ENCODE results near the gene ZFP2.
"Not testable (repeated sequence)": the region's sequence is repeated elsewhere in the genome, so short reads cannot be mapped to it uniquely, and the experiment has no call there.

Gene ZFP2

DNA sequence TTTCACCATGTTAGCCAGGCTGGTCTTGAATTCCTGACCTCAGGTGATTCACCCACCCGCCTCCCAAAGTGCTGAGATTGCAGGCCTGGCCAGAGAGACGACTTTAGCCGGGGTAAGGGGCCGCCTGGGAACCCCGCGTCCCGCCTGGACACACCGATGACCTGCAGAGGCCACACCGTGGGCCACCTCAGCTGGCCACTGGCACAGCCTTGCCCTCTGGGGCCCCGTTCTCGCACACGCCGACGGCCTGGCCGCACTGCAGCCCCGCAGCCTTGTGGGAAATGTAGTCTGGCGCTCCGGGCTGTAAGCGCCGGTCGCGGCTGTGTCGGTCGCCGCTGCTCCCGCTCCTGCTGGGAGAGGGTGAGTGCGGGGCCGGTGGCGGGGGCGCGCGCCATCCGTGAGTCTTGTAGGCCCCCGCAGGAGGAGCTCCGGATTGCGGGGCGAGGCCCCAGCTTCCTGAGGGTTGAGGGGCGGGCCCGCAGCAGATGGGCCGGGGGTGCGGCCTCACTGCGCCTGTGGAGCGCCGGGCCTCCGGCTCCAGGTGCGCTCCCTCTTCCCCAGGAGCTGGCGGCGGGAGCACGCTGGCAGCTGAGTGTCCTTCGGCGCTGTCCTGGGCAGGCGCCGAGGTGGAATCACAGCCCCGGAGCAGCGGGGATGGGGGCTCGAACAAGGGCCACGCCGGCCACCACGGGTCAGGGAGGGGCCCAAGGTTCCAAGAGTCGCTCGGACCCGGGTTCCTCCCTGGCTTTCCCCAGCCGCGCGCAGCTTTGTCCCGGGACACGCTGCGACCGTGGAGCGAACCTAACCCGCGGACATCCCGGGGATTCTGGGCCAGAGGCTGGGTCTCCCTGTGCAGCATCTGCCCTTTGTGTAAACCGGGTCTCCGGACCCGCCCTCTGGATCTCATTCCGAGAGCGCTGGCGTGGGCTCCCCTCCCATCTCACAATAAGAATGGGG is at the start of gene ZFP2:
Gene ZFP2 (plus strand): TSS at position 299 of the 957 bp plus-strand sequence. CDS start 35,401 bp downstream, outside the sequence.
- peak; percentile 34 for DNase-seq

DNA sequence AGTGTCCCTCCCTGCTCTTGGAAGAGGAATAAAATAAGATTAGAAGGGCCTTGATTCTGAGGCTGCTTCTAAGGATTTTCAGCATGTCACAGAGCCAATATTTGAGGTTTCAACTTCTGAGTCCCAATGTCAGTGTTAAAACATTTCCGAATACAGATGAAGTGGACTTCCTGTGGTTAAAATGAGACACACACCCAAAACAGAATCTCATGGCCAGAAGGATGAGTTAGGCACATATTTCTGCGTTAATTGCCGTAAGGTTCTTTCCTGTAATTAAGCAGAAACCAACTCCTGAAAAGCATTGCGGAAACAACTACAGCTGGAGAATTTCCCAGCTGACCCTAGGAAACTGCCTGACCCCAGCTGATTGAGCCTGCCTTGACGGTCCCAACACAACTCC is 46.4 kb upstream of the ZFP2 start:
- DNase-seq = no peak

DNA sequence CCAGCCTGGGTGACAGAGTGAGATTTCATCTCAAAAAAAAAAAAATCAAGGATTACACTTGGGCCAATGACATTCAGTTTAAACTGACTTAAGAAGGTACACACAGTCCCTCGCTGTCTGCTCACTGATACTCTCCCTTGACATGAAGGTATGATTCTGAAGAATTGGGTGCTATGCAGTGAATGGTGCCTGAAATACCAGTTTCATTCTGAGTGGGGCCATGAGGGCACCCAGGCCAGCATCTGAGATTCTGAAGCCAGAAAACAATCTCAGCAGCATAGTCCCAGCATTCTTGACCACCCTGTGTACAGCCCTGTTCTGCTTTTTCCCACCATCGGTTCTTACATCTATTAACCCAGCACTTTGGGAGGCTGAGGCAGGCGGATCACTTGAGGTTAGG is 43.8 kb upstream of the ZFP2 start:
- DNase-seq = no peak

DNA sequence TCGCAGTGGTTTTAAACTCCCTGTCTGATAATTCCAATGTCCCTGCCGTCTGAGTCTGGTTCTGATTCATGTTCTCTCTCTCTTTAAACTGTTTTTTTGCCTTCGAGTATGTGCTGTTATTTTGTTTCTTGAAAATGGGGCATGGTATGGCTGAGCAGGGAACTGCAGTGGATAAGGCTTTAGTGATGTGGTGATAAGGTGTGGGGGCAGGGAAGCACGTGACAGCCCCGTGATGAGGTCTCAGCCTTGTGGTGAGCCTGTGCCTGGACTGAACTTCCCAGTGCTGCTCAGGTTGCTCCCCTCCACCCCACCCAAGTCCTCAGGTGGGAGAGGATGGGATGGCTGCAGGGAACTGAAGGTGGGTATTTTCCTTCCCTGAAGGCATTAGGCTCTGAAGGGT is 41.4 kb upstream of the ZFP2 start:
- no peak for DNase-seq

DNA sequence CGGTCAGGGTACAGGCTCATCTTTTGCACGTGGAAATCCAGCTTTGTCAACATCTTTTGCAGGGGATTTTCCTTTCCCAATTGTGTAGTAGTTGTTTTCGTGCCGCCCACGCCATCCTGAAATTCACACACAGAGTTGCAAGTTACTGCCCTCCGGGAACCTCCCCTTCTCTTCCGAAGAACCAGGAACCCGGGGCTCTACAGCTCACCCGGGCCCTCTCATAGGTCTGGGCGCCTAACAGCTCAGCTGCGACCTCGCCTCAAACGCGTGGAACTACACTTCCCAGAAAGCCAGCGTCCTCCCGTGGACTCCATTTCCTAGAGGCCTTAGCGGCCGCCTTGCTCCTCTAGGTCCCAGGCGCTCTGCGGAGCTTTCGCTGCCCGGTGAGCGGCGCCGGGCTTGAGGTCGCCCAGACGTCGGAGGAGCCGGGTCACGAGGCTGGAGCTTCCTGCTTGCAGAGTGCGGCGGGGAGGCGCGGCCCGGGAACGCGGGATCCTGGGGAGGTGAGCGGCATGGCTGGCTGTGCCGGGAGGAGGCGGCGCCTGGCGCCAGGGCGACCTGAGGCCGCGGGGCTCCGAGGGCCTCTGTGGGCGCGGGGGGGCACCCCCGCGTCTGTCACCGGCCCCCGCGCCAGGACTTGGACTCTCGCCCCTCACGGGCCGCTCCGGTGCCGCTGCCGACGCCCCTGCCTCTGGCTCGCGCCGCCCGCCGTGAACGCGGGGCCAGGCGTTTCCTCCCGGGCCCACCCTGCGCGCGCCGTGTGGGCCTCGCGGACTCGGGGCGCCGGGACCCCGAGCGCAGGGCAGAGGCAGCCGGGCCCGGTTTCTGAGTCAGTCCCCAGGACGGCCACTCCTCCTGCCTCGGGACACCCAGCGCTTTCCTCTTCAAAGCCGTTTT is 35.8 kb upstream of the ZFP2 start, which contains the start of gene ZNF354B:
Gene ZNF354B (plus strand): TSS at position 329 of the 897 bp plus-strand sequence. CDS start 1,095 bp downstream, outside the sequence.
- DNase-seq = peak; percentile 81

DNA sequence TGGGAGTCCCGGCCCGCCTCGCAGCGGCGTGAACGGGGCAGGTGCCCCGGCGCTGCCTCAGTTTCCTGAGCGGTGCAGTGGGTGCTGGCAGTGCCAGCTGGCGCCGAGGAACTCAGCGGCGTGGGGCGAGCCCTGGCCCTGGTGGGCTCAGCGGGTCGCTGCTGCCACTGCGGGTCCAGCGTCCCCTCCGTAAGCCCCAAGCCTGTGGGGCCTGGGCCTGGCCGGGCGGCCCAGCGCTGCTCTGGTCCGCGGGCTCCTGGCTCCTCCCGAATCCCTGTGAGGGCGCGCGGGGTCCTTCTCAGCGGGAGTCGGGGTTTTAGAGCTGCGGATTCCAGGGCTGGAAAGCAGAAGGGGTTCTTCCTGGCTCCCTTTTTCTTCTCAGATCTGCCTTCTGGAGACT is 35.1 kb upstream of the ZFP2 start:
- not testable (repeated sequence) for DNase-seq

DNA sequence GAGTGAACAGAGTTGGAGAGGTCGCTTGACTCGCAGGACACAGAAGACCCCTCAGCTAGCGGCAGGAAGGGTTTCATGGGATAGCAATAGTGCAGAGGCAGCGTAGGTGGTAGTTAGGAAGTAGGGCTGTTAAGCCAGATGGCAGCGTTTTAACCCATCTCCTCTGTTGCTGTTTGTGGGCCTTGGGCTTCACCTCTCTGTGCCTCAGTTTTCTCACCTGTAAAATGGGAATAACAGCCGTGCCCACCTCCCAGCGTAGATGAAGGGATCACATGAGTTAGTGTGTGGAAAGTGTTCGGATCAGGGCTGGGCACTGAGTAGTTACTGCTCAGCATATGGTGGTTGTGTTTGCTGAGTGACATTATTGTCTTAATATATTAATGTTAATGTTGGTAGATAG is 34.1 kb upstream of the ZFP2 start:
- DNase-seq = no peak

DNA sequence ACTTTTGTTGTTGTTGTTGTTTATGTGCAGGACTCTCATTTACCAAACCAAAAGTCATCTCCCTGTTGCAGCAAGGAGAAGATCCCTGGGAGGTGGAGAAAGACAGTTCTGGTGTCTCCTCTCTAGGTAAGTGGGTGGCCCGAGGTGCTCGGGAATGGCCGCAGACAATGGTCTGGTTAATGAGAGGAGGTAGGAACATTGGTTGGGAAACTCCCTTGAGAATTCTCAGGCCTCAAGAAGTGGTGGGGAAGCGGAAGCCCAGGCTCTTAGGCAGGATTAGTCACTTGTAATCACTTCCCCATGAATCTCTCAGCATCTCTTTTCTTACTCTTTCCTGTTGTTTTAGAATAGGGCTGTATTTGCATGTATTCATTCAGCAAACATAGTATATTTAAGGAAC is 28.8 kb upstream of the ZFP2 start:
- DNase-seq = no peak

DNA sequence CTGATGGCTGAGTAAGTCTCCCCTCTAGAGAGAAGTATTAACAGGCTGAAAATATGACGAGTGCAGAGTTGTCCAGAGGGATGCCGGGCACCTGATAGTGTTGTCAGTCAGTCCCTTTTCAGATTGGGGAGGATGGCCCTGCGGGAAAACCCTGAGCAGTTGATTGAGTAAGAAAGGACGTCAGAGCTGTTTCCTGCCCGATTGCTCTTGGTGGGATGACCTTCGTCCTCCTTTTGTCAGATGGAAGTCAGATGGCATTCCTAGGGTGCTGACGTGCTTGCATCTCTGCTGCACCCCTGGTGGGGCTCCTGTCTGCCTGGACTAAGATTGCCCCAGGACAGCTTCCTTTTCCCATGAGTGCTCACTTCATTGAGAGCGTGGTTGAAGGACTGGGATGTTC is 26.1 kb upstream of the ZFP2 start:
- no peak for DNase-seq

DNA sequence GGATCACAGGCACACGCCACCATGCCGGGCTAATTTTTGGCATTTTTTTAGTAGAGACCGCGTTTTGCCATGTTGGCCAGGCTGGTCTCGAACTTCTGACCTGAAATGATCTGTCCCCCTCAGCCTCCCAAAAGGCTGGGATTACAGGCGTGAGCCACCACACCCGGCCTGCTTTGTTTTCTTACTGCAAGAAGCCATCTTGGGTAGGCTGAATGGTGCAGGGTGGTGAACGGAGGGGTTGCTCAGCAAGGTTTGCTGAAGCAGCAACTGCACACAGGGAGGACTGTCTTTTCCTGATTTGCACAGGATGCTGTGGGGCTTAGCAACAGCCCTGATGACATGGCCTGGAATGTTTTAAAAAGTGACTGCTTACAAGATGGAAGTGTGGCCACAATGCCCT is 25.3 kb upstream of the ZFP2 start:
- DNase-seq = no peak

DNA sequence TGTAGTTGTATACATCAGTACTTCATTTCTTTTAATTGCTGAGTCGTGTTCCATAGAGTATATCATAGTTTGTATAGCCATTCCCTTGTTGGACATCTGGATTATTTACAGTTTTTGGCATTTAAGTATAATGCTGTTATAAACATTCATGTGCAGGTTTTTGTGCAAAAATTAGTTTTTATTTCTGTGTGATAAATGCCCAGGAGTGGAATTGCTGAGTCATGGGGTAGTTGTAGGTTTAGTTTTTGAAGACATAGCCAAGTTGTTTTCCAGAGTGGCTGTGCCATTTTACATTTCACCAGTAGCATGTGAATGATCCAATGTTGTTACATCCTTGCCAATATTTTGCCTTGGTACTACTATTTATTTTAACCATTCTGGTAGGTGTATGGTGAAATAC is 23.4 kb upstream of the ZFP2 start:
- no peak for DNase-seq

DNA sequence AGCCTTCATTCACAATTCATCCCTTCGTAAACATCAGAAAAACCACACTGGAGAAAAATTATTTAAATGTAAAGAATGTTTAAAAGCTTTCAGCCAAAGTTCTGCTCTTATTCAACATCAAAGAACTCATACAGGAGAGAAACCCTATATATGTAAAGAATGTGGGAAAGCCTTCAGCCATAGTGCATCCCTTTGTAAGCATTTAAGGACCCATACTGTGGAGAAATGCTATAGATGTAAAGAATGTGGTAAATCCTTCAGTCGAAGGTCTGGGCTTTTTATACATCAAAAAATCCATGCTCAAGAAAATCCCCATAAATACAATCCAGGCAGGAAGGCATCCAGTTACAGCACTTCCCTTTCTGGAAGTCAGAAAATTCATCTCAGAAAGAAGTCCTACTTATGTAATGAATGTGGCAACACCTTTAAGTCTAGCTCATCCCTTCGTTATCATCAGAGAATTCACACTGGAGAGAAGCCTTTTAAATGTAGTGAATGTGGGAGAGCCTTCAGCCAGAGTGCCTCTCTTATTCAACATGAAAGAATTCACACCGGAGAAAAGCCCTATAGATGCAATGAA is 12.5 kb upstream of the ZFP2 start:
- not testable (repeated sequence) for DNase-seq

DNA sequence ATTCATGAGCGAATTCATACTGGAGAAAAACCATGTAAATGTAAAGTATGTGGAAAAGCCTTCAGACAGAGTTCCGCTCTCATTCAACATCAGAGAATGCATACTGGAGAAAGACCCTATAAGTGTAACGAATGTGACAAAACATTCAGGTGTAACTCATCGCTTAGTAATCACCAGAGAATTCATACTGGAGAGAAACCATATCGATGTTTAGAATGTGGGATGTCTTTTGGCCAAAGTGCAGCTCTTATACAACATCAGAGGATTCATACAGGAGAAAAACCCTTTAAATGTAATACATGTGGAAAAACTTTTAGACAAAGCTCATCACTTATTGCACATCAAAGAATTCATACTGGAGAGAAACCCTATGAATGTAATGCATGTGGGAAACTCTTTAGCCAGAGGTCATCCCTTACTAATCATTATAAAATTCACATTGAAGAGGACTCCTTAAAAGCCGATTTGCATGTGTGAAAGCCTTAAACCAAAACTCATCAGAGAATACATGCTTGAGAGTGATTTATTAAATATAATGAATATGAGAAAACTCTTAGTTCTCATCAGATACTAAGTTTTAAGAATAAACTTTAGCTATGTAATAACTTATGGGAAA is 11.8 kb upstream of the ZFP2 start:
- no peak for DNase-seq

DNA sequence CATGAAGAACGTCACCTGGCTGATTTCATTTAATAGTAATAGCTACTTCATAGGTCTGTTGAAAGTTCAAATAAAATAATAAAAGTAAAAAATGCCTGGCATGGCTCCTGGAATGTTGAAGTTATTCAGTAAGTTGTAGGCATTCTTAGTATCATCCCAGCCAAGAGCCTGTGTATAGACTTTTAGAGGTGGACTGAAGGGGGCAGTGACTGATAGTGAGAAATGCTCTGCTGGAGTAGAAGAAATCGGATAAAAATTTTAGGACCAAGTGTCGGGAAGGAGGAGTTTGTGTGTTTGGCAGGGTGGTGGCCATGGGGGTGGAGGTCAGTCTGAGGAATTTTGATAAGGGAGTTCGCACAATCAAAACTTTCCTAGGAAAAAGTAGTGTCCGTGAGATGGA is 3.6 kb downstream of the ZFP2 start:
- no peak for DNase-seq

DNA sequence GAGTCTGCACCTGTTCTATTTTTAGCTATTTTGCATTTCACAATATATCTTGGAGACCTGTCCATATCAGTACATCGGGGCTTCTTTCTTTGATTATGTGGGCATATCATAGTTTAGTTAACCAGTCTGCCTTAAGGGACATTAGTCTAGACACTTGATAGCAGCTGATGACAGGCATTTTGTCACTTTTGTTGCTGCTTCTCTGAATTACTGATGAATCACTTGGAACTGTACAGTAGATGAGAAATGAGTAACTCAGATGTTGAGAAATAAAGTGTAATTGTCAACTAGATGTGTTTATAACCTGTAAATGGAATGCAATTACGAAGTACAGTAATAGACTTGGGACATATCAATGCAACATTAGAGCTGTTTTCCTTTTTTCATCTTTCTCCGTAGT is 7.1 kb downstream of the ZFP2 start:
- no peak for DNase-seq

DNA sequence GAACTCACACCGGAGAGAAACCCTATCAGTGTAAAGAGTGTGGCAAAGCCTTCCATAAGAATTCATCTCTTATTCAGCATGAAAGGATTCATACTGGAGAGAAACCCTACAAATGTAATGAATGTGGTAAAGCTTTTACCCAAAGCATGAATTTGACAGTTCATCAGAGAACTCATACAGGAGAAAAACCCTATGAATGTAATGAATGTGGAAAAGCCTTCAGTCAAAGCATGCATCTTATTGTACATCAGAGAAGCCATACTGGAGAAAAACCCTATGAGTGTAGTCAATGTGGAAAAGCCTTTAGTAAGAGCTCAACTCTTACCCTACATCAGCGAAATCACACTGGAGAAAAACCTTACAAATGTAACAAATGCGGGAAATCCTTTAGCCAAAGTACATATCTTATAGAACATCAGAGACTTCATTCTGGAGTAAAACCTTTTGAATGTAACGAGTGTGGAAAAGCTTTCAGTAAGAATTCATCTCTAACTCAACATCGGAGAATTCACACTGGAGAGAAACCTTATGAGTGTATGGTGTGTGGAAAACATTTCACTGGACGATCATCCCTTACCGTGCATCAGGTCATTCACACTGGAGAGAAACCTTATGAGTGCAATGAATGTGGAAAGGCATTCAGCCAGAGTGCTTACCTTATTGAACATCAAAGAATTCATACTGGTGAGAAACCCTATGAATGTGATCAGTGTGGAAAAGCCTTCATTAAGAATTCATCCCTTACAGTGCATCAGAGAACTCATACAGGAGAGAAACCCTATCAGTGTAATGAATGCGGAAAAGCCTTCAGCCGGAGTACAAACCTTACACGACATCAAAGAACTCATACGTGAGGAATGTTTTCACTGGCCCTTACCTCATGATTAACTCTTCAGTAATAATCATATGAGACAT is 36.4 kb downstream of the ZFP2 start:
- DNase-seq = no peak

DNA sequence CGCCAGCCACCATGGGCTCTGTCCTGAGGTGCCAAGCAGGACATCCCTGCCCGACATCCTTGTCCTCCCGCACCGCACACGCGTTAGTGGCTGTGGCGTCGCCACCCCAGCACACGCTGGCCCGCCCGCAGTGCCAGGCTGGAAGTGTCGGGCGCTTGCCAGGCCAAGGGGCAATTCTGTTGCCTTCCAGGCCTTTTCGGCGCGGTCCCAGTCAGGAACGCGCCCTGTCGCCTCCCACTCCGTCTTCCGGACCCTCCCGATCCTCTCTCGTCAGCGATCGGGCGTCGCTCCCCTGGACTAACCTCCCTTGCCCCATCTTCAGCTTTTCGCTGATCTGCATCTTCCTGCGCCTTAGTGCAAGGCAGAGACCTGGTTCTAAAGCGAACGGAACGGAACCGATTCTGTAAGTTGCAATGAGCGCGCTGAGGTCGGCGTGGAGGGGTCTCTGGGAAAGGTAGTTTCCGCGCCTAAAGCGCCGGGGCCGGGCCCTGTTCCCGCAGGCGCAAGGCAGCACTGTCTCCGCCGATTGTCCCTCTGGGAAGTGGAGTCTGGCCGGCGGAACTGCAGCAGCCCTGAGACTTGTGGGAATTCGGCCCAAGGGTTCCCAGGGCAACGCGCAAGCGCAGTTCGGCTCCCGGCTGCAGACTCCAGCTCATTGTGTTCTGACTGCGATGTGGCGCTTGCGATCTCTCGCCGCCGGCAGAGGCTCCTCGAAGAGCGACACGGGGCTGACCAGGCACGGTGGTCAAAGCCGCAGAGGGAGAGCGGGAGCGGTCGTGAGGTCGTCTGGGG is 45.1 kb downstream of the ZFP2 start, which contains the start of gene ZNF454:
Gene ZNF454 (plus strand): TSS at position 630 of the 792 bp plus-strand sequence. CDS start 1,594 bp downstream, outside the sequence.
- DNase-seq = no peak

DNA sequence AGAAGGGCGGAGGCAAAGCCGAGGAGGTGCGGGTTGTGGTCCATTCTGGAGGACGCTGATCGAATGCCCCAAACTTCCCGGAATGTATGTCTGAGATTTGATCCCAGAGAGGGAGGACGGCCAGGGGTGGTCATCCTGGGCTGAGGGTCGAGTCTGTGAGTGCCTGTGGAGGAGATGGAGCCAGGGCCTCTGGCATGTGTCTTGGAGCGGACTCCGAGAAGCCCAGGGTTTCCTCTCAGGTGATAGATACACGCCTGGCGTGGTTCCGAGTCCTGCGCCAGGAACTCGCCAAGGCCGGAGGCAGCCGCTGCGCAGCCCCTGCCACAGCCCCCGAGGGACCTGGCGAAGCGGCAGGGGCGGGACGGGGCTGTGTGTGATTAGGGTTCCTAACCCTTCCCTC is 45.6 kb downstream of the ZFP2 start:
- no peak for DNase-seq

DNA sequence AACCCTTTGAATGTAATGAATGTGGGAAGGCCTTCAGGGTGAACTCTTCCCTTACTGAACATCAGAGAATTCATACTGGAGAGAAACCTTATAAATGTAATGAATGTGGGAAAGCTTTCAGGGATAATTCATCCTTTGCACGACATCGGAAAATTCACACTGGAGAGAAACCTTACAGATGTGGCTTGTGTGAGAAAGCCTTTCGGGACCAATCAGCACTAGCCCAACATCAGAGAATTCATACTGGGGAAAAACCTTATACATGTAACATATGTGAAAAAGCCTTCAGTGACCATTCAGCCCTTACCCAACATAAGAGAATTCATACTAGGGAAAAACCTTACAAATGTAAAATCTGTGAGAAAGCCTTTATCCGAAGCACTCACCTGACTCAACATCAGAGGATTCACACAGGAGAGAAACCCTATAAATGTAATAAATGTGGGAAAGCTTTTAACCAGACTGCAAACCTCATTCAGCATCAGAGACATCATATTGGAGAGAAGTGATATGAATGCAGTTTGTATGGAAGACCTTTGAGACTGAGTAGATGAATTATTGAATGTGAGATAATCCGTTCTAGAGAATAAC is 69.8 kb downstream of the ZFP2 start:
- DNase-seq = no peak

DNA sequence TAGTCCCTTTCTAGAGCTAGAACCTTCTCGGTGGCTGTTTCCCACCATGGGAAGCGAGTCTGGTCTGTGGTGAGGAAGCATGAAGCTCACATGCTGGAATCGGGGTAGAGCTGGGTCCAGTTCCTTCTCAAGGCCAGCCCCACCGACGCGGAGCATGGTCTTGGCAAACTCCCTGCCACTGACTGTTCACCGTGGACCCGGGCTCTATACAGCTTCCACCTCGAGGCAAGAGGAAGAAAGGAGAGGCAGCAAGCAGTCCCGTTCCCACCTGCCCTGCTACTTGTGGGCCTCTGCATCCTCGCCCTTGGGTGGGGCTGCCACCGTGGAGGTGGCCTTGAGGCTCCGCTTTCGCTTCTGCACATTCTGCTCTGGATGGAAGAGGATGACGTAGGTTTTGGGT is 85.7 kb downstream of the ZFP2 start:
- no peak for DNase-seq
